DOHH2 (cell line): ENCODE results near the gene RIPOR2.
"Not testable (repeated sequence)": the region's sequence is repeated elsewhere in the genome, so short reads cannot be mapped to it uniquely, and the experiment has no call there.

Source experiments
- H3F3A ChIP-seq: fragments of 200-600 bp; sonication (generic), shearing (Covaris generic); 2 replicates; pipeline ENCODE4 v1.6.0; 2016; ENCODE audit warnings: antibody characterized with exemption, mild to moderate bottlenecking; ENCODE audit not compliant: control insufficient read depth, insufficient read depth
- H3K27ac ChIP-seq: fragments of 200-600 bp; sonication (generic); 2 replicates; pipeline ENCODE4 v1.5.1; 2014; ENCODE audit warnings: low read depth, mild to moderate bottlenecking, low read length, moderate library complexity
- H3K27me3 ChIP-seq: fragments of 200-600 bp; sonication (generic); 2 replicates; pipeline ENCODE4 v1.6.1; 2014; ENCODE audit warnings: mild to moderate bottlenecking, low read length, mixed read lengths; ENCODE audit not compliant: control insufficient read depth
- H3K36me3 ChIP-seq: fragments of 200-600 bp; sonication (generic); 2 replicates; pipeline ENCODE4 v1.6.1; 2014; ENCODE audit warnings: mild to moderate bottlenecking, low read length, moderate library complexity, mixed read lengths; ENCODE audit not compliant: control insufficient read depth
- H3K4me1 ChIP-seq: fragments of 200-600 bp; sonication (generic); 2 replicates; pipeline ENCODE4 v1.6.1; 2014; ENCODE audit warnings: mild to moderate bottlenecking, low read length, mixed read lengths; ENCODE audit not compliant: control insufficient read depth
- H3K4me2 ChIP-seq: fragments of 200-600 bp; sonication (generic); 2 replicates; pipeline ENCODE4 v1.6.0; 2014; ENCODE audit warnings: mild to moderate bottlenecking, low read length, moderate library complexity
- H3K4me3 ChIP-seq: fragments of 200-600 bp; sonication (generic); 2 replicates; pipeline ENCODE4 v1.5.1; 2014; ENCODE audit warnings: mild to moderate bottlenecking, low read length, mixed read lengths
- H3K79me2 ChIP-seq: fragments of 200-600 bp; sonication (generic); 2 replicates; pipeline ENCODE4 v1.6.1; 2014; ENCODE audit warnings: mild to moderate bottlenecking, low read length, mixed read lengths; ENCODE audit not compliant: control insufficient read depth
- H3K9me2 ChIP-seq: fragments of 200-600 bp; sonication (generic); replicated peaks from 2 replicates; pipeline ENCODE4 v1.6.1; 2014; ENCODE audit warnings: mild to moderate bottlenecking, low read length, mixed read lengths; ENCODE audit not compliant: control insufficient read depth
- H3K9me3 ChIP-seq: fragments of 200-600 bp; sonication (generic); 2 replicates; pipeline ENCODE4 v1.6.1; 2014; ENCODE audit warnings: antibody characterized with exemption, low read length, mixed read lengths; ENCODE audit not compliant: control insufficient read depth, insufficient read depth
- H4K20me1 ChIP-seq: fragments of 200-600 bp; sonication (generic); 2 replicates; pipeline ENCODE4 v1.6.0; 2014; ENCODE audit warnings: low read depth, mild to moderate bottlenecking, antibody characterized with exemption, low read length, moderate library complexity; ENCODE audit not compliant: control insufficient read depth, insufficient read depth
- CTCF ChIP-seq: fragments of 200-600 bp; sonication (generic); IDR thresholded peaks from one replicate; pipeline ENCODE4 v1.5.1; 2014; ENCODE audit warnings: antibody characterized with exemption, mild to moderate bottlenecking, low read depth, low read length; ENCODE audit not compliant: poor library complexity, severe bottlenecking
- EZH2phosphoT487 ChIP-seq: fragments of 200-600 bp; sonication (generic); IDR thresholded peaks from 2 replicates; pipeline ENCODE4 v1.6.1; 2017; ENCODE audit warnings: borderline replicate concordance, mild to moderate bottlenecking, antibody characterized with exemption, low read length, moderate library complexity, mixed read lengths

Gene RIPOR2

GRCh38 chr6:24881376-24881775 lies 54.4 kb downstream of the RIPOR2 start:
- Histone ChIP-seq H3K36me3 (peaks cover 72% of the 10 kb centered on the region), H3K27ac (peak overlapping the region; percentile 98), H3K4me2 (peak overlapping the region; percentile 58), H3K27me3 (no peaks in the 10 kb centered on the region), H3K4me1 (peaks cover 81% of the 10 kb centered on the region), H3F3A (peaks cover 17% of the 10 kb centered on the region), H3K79me2 (peaks cover 94% of the 10 kb centered on the region), H3K9me3 (peaks cover 10% of the 10 kb centered on the region; the same call in 1 of the 2 replicates), H3K4me3 (peak overlapping the region; percentile 46; the same call in 1 of the 2 replicates), H4K20me1 (no peaks in the 10 kb centered on the region), H3K9me2 (no peaks in the 10 kb centered on the region)
- TF ChIP-seq CTCF = no peak
- no peak for TF ChIP-seq EZH2phosphoT487

GRCh38 chr6:24880451-24880850 lies 55.3 kb downstream of the RIPOR2 start:
- no peaks in the 10 kb centered on the region for H3K27me3 ChIP-seq
- peaks cover 11% of the 10 kb centered on the region for H3F3A ChIP-seq
- peaks cover 77% of the 10 kb centered on the region for H3K4me1 ChIP-seq
- peaks cover 74% of the 10 kb centered on the region for H3K36me3 ChIP-seq
- no peak overlapping the region for H3K4me2 ChIP-seq
- no peak overlapping the region for H3K27ac ChIP-seq
- no peak for TF ChIP-seq EZH2phosphoT487
- no peak for TF ChIP-seq CTCF
- no peaks in the 10 kb centered on the region for H3K9me2 ChIP-seq
- peaks cover 10% of the 10 kb centered on the region; the same call in 1 of the 2 replicates for H3K9me3 ChIP-seq
- peaks cover 86% of the 10 kb centered on the region for H3K79me2 ChIP-seq
- no peak overlapping the region for H3K4me3 ChIP-seq
- no peaks in the 10 kb centered on the region for H4K20me1 ChIP-seq

GRCh38 chr6:24879351-24879750 lies 56.4 kb downstream of the RIPOR2 start:
- H3K79me2 ChIP-seq = peaks cover 77% of the 10 kb centered on the region
- H3K4me2 ChIP-seq = no peak overlapping the region
- no peaks in the 10 kb centered on the region; the same call in 1 of the 2 replicates for H3F3A ChIP-seq
- no peaks in the 10 kb centered on the region for H4K20me1 ChIP-seq
- H3K9me2 ChIP-seq = no peaks in the 10 kb centered on the region
- H3K4me3 ChIP-seq = no peak overlapping the region
- no peak for TF ChIP-seq CTCF
- TF ChIP-seq EZH2phosphoT487 = no peak
- H3K9me3 ChIP-seq = peaks cover 10% of the 10 kb centered on the region; the same call in 1 of the 2 replicates
- no peak overlapping the region for H3K27ac ChIP-seq
- peaks cover 82% of the 10 kb centered on the region for H3K36me3 ChIP-seq
- H3K4me1 ChIP-seq = peaks cover 74% of the 10 kb centered on the region
- H3K27me3 ChIP-seq = no peaks in the 10 kb centered on the region

- H3K4me2 ChIP-seq, H4K20me1 ChIP-seq, H3K9me3 ChIP-seq, H3K9me2 ChIP-seq, H3K4me3 ChIP-seq, H3F3A ChIP-seq, H3K27me3 ChIP-seq, H3K27ac ChIP-seq: not testable (repeated sequence)
- Histone ChIP-seq H3K4me1 (peaks cover 59% of the 10 kb centered on the region), H3K79me2 (peaks cover 64% of the 10 kb centered on the region), H3K36me3 (peaks cover 89% of the 10 kb centered on the region)
Measured at GRCh38 chr6:24877747-24878146, 58.0 kb downstream of the RIPOR2 start.
